GM23338 (cell line): ENCODE data around the gene TMEM25.

Source experiments
- CREB1 ChIP-seq: fragments of 250-450 bp; sonication (Bioruptor Pico); IDR thresholded peaks from 2 replicates; pipeline ENCODE4 v1.5.0; 2020; ENCODE audit warnings: low read depth, mild to moderate bottlenecking, moderate library complexity
- EZH2 ChIP-seq: fragments of 200-600 bp; sonication (generic); IDR thresholded peaks from one replicate; pipeline ENCODE4 v1.8.0; 2017; ENCODE audit warnings: antibody characterized with exemption, mild to moderate bottlenecking, low read depth; ENCODE audit not compliant: unreplicated experiment
- EZH2phosphoT487 ChIP-seq: fragments of 200-600 bp; sonication (generic); IDR thresholded peaks from one replicate; pipeline ENCODE4 v1.8.1; 2018; ENCODE audit warnings: antibody characterized with exemption; ENCODE audit not compliant: unreplicated experiment
- JUNB ChIP-seq: IDR thresholded peaks from one replicate; pipeline ENCODE4 v1.6.1; 2016; ENCODE audit warnings: antibody characterized with exemption; ENCODE audit not compliant: unreplicated experiment
- NANOG ChIP-seq: IDR thresholded peaks from 2 replicates; pipeline ENCODE4 v1.6.1; 2016; ENCODE audit warnings: antibody characterized with exemption, borderline replicate concordance
- POLR2AphosphoS5 ChIP-seq: IDR thresholded peaks from 2 replicates; pipeline ENCODE4 v1.6.1; 2016; ENCODE audit warnings: antibody characterized with exemption, low read depth
- ZNF114 ChIP-seq: fragments of 250-450 bp; sonication (Bioruptor Pico); IDR thresholded peaks from 2 replicates; pipeline ENCODE4 v1.5.0; 2020; ENCODE audit warnings: mild to moderate bottlenecking, moderate library complexity
- ZNF331 ChIP-seq: fragments of 250-450 bp; sonication (Bioruptor Pico); IDR thresholded peaks from 2 replicates; pipeline ENCODE4 v1.5.0; 2020; ENCODE audit warnings: low read depth, mild to moderate bottlenecking, moderate library complexity
- TF ChIP-seq, protein P1 (sequence below), 2 experiments: fragments of 200-600 bp in 1 of 2; sonication (generic) in 1 of 2; conservative IDR thresholded peaks; 2 replicates each; pipeline versions ENCODE4 v1.5.1 to v1.6.1; 2016 to 2017; ENCODE audit warnings: antibody characterized with exemption in 2 of 2, low read depth in 2 of 2, mild to moderate bottlenecking in 2 of 2, moderate library complexity in 1 of 2
- TF ChIP-seq, protein P2 (sequence below): IDR thresholded peaks from one replicate; pipeline ENCODE4 v1.6.1; 2018; ENCODE audit warnings: antibody characterized with exemption; ENCODE audit not compliant: unreplicated experiment
- TF ChIP-seq, protein P3 (sequence below): IDR thresholded peaks from 2 replicates; pipeline ENCODE4 v1.6.1; 2016; ENCODE audit warnings: antibody characterized with exemption

DNA sequence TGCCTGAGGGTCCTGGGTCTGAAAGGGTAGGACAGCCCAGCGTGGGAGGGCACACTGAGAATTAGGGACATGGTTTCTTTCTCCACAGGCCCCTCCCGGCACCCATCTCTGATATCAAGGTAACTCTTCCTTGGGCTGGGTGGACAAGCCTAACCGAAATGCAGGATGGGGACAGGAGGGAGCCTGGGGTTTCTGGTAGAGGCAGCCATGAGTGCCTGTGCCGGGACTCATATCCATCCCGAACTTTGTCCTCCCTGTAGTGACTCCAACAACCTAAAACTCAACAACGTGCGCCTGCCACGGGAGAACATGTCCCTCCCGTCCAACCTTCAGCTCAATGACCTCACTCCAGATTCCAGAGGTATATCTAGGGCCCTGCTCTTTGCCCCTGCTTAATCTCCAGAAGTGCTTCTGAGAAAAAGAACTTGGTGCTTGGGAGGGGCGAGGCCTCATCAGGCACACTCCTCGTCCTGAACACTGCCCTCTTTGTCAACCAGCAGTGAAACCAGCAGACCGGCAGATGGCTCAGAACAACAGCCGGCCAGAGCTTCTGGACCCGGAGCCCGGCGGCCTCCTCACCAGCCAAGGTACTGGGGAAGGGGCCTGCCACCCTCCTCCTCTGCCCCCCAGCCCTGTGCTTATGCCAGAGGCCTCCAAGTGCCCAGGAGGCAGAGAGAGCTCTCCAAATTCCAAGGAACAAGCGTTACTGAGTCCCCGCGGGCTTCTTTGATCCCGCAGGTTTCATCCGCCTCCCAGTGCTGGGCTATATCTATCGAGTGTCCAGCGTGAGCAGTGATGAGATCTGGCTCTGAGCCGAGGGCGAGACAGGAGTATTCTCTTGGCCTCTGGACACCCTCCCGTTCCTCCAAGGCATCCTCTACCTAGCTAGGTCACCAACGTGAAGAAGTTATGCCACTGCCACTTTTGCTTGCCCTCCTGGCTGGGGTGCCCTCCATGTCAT, 3.1 kb downstream of the TMEM25 start:
- no peak for TF ChIP-seq POLR2AphosphoS5
- no peak for TF ChIP-seq EZH2
- TF ChIP-seq, protein P1, sequence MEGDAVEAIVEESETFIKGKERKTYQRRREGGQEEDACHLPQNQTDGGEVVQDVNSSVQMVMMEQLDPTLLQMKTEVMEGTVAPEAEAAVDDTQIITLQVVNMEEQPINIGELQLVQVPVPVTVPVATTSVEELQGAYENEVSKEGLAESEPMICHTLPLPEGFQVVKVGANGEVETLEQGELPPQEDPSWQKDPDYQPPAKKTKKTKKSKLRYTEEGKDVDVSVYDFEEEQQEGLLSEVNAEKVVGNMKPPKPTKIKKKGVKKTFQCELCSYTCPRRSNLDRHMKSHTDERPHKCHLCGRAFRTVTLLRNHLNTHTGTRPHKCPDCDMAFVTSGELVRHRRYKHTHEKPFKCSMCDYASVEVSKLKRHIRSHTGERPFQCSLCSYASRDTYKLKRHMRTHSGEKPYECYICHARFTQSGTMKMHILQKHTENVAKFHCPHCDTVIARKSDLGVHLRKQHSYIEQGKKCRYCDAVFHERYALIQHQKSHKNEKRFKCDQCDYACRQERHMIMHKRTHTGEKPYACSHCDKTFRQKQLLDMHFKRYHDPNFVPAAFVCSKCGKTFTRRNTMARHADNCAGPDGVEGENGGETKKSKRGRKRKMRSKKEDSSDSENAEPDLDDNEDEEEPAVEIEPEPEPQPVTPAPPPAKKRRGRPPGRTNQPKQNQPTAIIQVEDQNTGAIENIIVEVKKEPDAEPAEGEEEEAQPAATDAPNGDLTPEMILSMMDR (conservative IDR thresholded peaks at IDR 0.05; ENCODE audit: low read depth in 2 of 2) = no peak
- TF ChIP-seq JUNB = no peak
- TF ChIP-seq NANOG = no peak
- TF ChIP-seq, protein P2, sequence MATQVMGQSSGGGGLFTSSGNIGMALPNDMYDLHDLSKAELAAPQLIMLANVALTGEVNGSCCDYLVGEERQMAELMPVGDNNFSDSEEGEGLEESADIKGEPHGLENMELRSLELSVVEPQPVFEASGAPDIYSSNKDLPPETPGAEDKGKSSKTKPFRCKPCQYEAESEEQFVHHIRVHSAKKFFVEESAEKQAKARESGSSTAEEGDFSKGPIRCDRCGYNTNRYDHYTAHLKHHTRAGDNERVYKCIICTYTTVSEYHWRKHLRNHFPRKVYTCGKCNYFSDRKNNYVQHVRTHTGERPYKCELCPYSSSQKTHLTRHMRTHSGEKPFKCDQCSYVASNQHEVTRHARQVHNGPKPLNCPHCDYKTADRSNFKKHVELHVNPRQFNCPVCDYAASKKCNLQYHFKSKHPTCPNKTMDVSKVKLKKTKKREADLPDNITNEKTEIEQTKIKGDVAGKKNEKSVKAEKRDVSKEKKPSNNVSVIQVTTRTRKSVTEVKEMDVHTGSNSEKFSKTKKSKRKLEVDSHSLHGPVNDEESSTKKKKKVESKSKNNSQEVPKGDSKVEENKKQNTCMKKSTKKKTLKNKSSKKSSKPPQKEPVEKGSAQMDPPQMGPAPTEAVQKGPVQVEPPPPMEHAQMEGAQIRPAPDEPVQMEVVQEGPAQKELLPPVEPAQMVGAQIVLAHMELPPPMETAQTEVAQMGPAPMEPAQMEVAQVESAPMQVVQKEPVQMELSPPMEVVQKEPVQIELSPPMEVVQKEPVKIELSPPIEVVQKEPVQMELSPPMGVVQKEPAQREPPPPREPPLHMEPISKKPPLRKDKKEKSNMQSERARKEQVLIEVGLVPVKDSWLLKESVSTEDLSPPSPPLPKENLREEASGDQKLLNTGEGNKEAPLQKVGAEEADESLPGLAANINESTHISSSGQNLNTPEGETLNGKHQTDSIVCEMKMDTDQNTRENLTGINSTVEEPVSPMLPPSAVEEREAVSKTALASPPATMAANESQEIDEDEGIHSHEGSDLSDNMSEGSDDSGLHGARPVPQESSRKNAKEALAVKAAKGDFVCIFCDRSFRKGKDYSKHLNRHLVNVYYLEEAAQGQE = no peak
- no peak for TF ChIP-seq CREB1 (CRISPR knock-in tag)
- no peak for TF ChIP-seq EZH2phosphoT487
- no peak for TF ChIP-seq ZNF331 (CRISPR knock-in tag)
- TF ChIP-seq, protein P3, sequence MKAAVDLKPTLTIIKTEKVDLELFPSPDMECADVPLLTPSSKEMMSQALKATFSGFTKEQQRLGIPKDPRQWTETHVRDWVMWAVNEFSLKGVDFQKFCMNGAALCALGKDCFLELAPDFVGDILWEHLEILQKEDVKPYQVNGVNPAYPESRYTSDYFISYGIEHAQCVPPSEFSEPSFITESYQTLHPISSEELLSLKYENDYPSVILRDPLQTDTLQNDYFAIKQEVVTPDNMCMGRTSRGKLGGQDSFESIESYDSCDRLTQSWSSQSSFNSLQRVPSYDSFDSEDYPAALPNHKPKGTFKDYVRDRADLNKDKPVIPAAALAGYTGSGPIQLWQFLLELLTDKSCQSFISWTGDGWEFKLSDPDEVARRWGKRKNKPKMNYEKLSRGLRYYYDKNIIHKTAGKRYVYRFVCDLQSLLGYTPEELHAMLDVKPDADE = no peak
- TF ChIP-seq ZNF114 (CRISPR knock-in tag) = no peak
